Stimulated activated CD4-positive, alpha-beta T cell treated with anti-CD3 and anti-CD28 coated beads, Interleukin-2, amount 100 ng/mL, for 24 hours (primary cell): ENCODE results near the gene CPSF4.
"Not testable (repeated sequence)": the region's sequence is repeated elsewhere in the genome, so short reads cannot be mapped to it uniquely, and the experiment has no call there.

Source experiments
- DNase-seq, 2 donors: peaks; one replicate each; pipeline ENCODE4 v3.0.0-alpha.2; 2020

Gene CPSF4

DNA sequence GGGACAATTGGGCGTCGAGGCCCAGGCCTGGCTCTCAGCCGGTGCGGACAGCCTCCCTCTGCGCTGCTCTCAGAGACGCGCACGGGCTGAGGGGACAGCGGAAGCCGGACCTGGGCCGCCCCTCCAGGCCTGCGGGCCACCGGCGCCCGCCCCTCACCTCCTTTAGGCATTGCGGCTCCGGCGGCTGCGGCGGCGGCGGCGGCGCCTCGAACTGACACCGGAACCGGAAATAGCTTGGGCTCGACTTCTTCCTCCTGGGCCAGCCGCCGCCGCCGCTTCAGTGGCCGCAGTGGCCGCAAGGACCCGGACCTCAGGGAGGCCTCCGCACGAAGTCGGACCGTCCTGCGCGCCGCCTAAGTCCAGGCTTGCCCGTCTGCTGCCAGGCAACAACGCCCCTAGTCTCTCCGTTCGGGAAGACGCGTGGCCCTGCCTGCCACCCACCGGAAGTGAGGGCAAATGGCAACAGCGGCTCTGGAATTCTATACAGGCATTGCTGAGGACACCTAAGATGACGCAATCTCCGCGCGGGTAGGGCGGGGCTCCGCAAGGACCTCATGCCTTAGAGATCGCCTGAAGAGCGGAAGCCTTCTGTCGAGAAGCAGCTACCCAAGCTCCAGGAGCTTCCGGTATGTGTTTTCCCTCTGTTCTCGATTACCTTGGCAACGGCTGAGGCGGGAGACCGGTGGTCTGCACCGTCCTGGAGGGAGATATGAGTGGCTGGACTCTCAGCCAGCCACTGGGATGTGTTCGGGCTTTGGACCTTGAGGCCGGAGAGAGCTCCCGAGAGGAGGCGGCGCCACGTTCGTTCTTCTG lies 30.2 kb upstream of the CPSF4 start, which contains the start of the genes BUD31 and PDAP1:
Gene BUD31, plus strand, starts transcription at position 591 of the 813 bp plus-strand sequence. CDS start 2,124 bp downstream, outside the sequence.
Gene PDAP1, minus strand, starts transcription at position 219 of the 813 bp plus-strand sequence. Its CDS starts 49 bp downstream, at position 170.
- DNase-seq, result peak; percentile 88 to 93

DNA sequence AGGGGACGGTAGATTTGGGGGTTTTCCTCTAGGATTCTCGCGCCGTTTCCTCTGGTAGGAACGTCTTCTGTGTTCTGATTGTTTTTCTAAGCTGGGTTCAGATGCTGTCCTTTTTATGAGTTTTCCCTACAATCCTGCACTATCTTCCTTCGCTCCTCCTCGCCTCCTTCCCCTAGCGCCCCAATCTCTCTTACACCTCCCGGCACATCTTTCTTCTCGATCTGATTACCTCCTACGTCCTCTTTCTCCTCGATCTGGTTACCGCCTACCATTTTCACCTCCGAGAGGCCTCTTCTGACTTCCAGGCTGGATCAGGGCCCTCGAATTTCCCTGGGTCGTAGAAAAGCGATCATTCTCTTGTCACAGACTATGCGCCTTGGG lies 29.6 kb upstream of the CPSF4 start:
- no peak for DNase-seq

- DNase-seq, result no peak
These were observed 28.9 kb upstream of the CPSF4 start for GRCh38 chr7:99409806-99410205.

DNA sequence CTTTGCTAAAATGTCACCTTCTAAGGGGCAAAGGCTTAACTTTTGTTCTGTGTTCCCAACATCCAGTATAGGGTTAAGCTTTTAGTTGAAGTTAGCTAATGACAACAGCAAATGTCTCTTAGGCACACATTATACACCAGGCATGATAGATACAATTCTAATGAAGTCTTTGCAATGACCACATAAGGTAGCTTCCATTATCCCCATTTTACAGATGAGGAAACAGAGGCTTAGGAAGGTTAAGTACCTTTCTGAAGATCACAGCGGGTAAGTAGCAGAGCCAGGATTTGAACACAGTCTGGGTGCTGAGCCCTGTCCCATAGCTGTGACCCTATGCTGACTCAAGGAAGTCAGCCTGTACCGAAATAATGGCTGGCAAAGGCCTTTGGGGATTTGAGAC lies 28.1 kb upstream of the CPSF4 start:
- DNase-seq, result no peak

- DNase-seq, result peak in 1 of 2 donors; percentile 43
These were observed 23.1 kb upstream of the CPSF4 start for GRCh38 chr7:99415513-99416127.

- DNase-seq, result no peak
These were observed 20.5 kb upstream of the CPSF4 start for GRCh38 chr7:99418260-99418659.

DNA sequence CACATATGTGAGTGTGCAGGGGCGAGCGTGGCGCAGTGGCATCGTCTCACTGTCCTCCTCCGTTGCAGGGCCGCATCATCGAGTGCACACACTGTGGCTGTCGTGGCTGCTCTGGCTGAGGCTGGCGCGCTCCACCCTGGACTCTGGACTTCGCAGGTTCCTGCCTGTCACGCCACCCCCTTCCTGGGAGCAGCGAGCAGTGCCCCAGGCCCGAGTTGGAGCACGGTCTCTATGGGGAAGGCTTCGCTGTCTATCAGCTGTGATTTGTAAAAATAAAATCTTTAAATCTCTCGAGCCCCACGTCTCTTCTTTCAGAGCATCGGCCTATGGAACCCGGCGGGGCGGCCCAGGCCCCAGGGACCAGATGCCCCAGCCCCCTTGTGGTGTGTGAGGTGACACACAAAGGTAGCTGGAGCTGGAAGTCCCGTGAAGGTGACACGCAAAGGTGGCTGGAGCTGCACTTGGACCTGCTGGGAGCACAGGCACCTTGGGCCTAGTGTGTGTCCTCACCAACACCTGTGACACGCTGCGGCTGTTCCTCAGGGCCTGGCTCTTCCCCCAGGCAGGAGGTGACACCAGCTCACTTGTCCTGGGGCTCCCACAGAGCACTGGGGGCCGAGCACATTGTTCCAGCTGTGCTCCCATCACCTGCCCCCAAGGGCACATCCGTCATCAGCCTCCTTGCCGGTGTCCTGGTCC lies 19.3 kb upstream of the CPSF4 start:
- DNase-seq, result no peak

DNA sequence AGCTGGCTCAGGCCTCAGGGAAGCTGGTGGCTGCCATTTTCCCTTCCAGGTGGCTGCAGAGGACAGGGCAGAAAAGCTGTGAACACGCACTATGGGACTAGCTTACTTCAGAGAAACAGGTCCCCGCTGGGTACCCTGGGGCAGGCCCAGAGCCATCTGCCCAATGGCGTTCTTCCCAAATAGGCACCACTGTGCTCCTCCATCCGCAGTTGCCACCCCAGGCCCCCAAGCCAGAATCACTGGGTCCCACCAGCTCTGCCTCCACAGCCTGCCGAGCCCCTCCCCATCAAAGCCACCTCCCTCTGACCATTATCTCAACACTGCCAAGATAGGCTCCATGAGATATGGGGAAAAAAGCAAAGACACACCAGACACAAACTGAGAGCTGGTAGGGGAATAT lies 18.5 kb upstream of the CPSF4 start:
- DNase-seq, result no peak

DNA sequence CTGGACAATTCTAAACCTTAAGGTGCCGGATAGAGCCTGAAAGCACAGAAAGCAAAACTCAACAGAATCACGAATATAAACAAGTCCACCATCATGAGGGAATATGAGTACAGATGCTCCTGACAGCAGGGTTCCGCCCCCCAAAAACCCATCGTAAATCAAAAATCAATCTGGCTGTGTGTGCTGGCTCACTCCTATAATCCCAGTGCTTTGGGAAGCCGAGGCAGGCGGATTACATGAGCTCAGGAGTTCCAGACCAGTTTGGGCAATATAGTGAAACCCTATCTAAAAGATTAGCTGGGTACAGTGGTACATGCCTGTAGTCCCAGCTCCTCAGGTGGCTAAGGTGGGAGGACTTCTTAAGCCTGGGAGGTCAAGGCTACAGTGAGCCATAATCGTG lies 17.8 kb upstream of the CPSF4 start:
- DNase-seq, result no peak

DNA sequence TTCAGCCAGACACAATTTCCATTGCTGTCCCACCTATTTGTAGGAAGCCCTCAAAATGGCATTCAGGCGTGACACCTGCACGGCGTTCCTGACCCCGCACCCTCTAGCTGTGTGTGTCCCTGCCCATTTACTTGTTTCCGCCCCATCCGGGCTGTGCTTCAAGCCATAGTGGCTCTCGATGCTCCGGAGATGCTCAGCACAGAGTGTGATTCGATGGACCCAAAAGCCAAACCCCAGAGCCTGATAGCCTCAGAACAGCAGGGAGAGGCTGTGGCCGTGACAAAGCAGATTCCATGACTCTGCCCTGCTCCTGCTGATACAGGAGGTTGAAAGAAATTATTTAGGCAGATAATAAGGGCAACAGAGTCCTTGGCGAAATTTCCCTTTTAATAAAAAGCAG lies 16.6 kb upstream of the CPSF4 start:
- DNase-seq, result no peak

DNA sequence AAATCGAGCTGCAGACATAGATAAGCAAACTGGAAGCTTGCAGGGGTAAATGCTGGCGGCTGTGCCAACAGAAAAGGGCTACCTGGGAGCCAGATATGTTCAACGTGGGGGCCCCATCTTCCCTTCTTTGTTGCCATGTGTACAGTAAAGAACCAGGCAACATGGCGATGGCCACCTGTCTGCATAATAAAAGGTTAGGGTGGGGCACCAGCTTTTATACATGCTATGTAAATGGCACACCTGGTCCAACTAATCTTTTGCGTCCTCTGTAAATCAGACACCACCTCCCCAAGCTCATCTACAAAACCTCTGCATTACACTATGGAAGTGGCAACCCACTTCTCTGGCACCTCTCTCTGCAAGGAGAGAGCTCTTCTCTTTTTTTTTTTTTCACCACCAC lies 16.1 kb upstream of the CPSF4 start:
- DNase-seq, result no peak

- no peak for DNase-seq
These were observed 13.6 kb upstream of the CPSF4 start for GRCh38 chr7:99424932-99425730.

GRCh38 chr7:99428972-99429566 lies 9.7 kb upstream of the CPSF4 start:
- DNase-seq, result no peak

GRCh38 chr7:99429756-99430155 lies 9.0 kb upstream of the CPSF4 start:
- no peak for DNase-seq

DNA sequence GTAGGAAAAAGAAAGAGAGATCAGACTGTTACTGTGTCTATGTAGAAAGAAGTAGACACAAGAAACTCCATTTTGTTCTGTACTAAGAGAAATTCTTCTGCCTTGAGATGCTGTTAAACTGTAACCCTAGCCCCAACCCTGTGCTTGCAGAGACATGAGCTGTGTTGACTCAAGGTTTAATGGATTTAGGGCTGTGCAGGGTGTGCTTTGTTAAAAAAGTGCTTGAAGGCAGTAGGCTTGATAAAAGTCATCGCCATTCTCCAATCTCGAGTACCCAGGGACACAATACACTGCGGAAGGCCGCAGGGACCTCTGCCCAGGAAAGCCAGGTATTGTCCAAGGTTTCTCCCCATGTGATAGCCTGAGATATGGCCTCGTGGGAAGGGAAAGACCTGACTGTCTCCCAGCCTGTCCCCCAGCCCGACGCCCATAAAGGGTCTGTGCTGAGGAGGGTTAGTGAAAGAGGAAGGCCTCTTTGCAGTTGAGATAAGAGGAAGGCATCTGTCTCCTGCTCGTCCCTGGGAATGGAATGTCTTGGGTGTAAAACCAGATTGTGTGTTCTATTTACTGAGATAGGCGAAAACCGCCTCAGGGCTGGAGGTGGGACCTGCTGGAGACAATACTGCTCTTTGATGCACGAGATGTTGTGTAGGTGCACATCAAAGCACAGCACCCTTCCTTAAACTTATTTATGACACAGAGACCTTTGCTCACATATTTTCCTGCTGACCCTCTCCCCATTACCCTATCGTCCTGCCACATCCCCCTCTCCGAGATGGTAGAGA lies 6.8 kb upstream of the CPSF4 start:
- DNase-seq, result not testable (repeated sequence)

GRCh38 chr7:99433158-99433557 lies 5.6 kb upstream of the CPSF4 start:
- no peak for DNase-seq

- DNase-seq, result no peak
These were observed 684 bp upstream of the CPSF4 start for GRCh38 chr7:99437946-99438572.

- DNase-seq, result no peak
These were observed 1.5 kb downstream of the CPSF4 start for GRCh38 chr7:99440195-99440594.

DNA sequence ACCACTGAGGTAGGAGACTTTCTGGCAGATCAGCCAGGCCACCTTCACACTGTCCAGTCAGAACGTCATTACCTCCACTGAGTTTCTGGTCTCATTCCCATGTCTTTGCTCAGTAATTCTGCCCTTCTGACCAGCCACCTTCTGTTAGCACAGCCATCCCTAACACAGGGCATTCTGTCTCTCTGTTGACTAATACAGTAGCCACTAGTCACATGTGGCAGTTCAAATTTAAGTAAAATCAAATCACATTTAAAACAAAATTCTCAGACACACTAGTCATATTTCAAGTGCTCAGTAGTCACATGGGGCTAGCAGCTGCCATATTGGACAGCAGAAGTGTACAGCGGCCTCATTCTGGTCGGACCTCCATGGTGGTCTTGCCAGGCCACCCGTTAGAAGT lies 7.4 kb downstream of the CPSF4 start:
- no peak for DNase-seq

DNA sequence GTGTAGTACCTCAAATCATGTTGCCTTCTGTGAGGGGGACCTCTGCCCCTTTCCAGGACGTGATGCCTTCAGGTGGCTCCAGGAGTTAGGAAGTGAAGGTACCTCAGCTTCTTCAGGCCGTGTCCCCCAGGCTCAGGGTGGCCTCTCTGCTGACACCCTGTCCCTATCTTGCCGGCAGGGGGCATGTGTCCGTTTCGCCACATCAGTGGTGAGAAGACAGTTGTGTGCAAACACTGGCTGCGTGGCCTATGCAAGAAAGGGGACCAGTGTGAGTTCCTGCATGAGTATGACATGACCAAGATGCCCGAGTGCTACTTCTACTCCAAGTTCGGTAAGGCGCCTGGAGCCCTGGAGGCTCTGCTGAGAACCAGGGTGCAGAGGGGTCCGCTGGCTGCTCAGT lies 9.2 kb downstream of the CPSF4 start:
- no peak for DNase-seq

- no peak for DNase-seq
These were observed 10.1 kb downstream of the CPSF4 start for GRCh38 chr7:99448855-99449254.
